GM12878 (cell line): Measurements from ENCODE around the gene MTRR. TPM values are rescaled to one million over a fixed set of nuclear protein-coding genes. Genes with fewer than 3 reads are reported as not detected.

Experiments used
- ATAC-seq: fragments of 200-7000 bp; cut with Tn5 transposase; 3 replicates; pipeline ENCODE4 v1.9.1; 2020; ENCODE audit warnings: mild to moderate bottlenecking, moderate library complexity
- BruUV-seq: library from RNA; stranded (reverse); fragments of 400-500 nt; replicated peaks from 2 replicates; lab custom pipeline; 2021; lab: Mats Ljungman, UMichigan
- CTCF ChIA-PET: fragments of 300-600 bp; sonication (Branson Sonifier 250); formaldehyde crosslinking; extraction: SDS; loops from one replicate; lab custom pipeline; 2021; ENCODE audit warnings: inconsistent platforms; lab: Yijun Ruan, JAX
- POLR2A ChIA-PET: fragments of 350-600 bp; formaldehyde crosslinking; extraction: SDS; loops from one replicate; lab custom pipeline; 2021; ENCODE audit warnings: inconsistent platforms; lab: Charles Lee
- RAD21 ChIA-PET: fragments of 300-600 bp; sonication (Branson Sonifier 250); formaldehyde crosslinking; loops from one replicate; lab custom pipeline; 2023; ENCODE audit warnings: antibody characterized with exemption; ENCODE audit not compliant: unreplicated experiment; lab: Charles Lee
- SMC1A ChIA-PET: fragments of 300-600 bp; sonication (Branson Sonifier 250); formaldehyde crosslinking; loops from one replicate; lab custom pipeline; 2023; ENCODE audit not compliant: unreplicated experiment, uncharacterized antibody; lab: Charles Lee
- DNase-seq: peaks from one replicate; pipeline ENCODE4 v3.0.0-alpha.2; 2011; ENCODE audit warnings: low read depth, low spot score
- FAIRE-seq: peaks from 3 replicates; lab custom pipeline; 2011; peaks lifted over from hg19 to GRCh38; lab: Jason Lieb, UNC
- H2AFZ ChIP-seq: 2 replicates; pipeline ENCODE4 v1.6.0; 2011; ENCODE audit warnings: low read depth, low read length, control low read depth; ENCODE audit not compliant: control insufficient read depth
- H3K27ac ChIP-seq: 2 replicates; pipeline ENCODE4 v1.5.1; 2011; ENCODE audit warnings: control low read depth; ENCODE audit not compliant: control insufficient read depth, insufficient read depth
- H3K27me3 ChIP-seq, 2 experiments: replicated peaks in 1 of 2; 2 replicates each; pipeline versions ENCODE4 v1.6.0 to v1.6.1; 2011; ENCODE audit warnings: low read length in 1 of 2; ENCODE audit not compliant: control insufficient read depth in 2 of 2, insufficient read depth in 2 of 2
- H3K36me3 ChIP-seq, 2 experiments: 2 replicates each; pipeline ENCODE4 v1.5.1; 2011; ENCODE audit warnings: low read length in 1 of 2; ENCODE audit not compliant: control insufficient read depth in 2 of 2, insufficient read depth in 2 of 2
- H3K4me1 ChIP-seq: 2 replicates; pipeline ENCODE4 v1.6.1; 2011; ENCODE audit warnings: mild to moderate bottlenecking, low read length, moderate library complexity, mixed read lengths; ENCODE audit not compliant: control insufficient read depth, insufficient read depth
- H3K4me2 ChIP-seq: 2 replicates; pipeline ENCODE4 v1.6.0; 2011; ENCODE audit warnings: control low read depth; ENCODE audit not compliant: control insufficient read depth, insufficient read depth
- H3K4me3 ChIP-seq: fragments of 200-600 bp; sonication (generic); 2 replicates; pipeline ENCODE4 v1.5.1; 2016
- H3K79me2 ChIP-seq: 2 replicates; pipeline ENCODE4 v1.6.0; 2011; ENCODE audit warnings: low read length; ENCODE audit not compliant: control insufficient read depth, insufficient read depth
- H3K9ac ChIP-seq: 2 replicates; pipeline ENCODE4 v1.8.0; 2011; ENCODE audit warnings: low read length, control low read depth, mixed read lengths; ENCODE audit not compliant: control insufficient read depth, insufficient read depth
- H3K9me3 ChIP-seq: replicated peaks from 3 replicates; pipeline ENCODE4 v1.5.1; 2011; ENCODE audit warnings: mild to moderate bottlenecking, low read length; ENCODE audit not compliant: control insufficient read depth, insufficient read depth
- H4K20me1 ChIP-seq: 2 replicates; pipeline ENCODE4 v1.6.0; 2011; ENCODE audit not compliant: control insufficient read depth, insufficient read depth
- ATF7 ChIP-seq: fragments of 450-650 bp; IDR thresholded peaks from 2 replicates; pipeline ENCODE4 v1.6.1; 2016; ENCODE audit warnings: low read depth, mild to moderate bottlenecking
- BCL11A ChIP-seq: IDR thresholded peaks from 2 replicates; pipeline ENCODE4 v1.6.1; 2011; ENCODE audit warnings: low read depth, low read length
- BHLHE40 ChIP-seq, 2 experiments: fragments of 450-650 bp in 1 of 2; IDR thresholded peaks; 2 replicates each; pipeline ENCODE4 v1.6.1; 2011 to 2017; ENCODE audit warnings: low read depth in 2 of 2, borderline replicate concordance in 1 of 2, improper control_type of control experiment in 1 of 2, low read length in 1 of 2, mild to moderate bottlenecking in 1 of 2
- MLLT1 ChIP-seq: fragments of 450-650 bp; IDR thresholded peaks from 2 replicates; pipeline ENCODE4 v1.6.1; 2016; ENCODE audit warnings: mild to moderate bottlenecking
- NFYB ChIP-seq: IDR thresholded peaks from 2 replicates; pipeline ENCODE4 v1.6.1; 2011; ENCODE audit warnings: low read depth, mild to moderate bottlenecking, low read length, improper control_type of control experiment, moderate library complexity; ENCODE audit not compliant: insufficient read depth
- POLR2A ChIP-seq: IDR thresholded peaks from 2 replicates; pipeline ENCODE4 v1.6.1; 2011; ENCODE audit warnings: low read depth, mild to moderate bottlenecking, low read length
- RAD51 ChIP-seq: fragments of 450-650 bp; IDR thresholded peaks from 2 replicates; pipeline ENCODE4 v1.6.1; 2016; ENCODE audit warnings: moderate library complexity, mild to moderate bottlenecking, inconsistent platforms
- RBBP5 ChIP-seq: fragments of 200-600 bp; sonication (generic); conservative IDR thresholded peaks from 2 replicates; pipeline ENCODE4 v1.6.1; 2016
- SPI1 ChIP-seq: IDR thresholded peaks from 2 replicates; pipeline ENCODE4 v1.6.1; 2011; ENCODE audit warnings: low read depth, mild to moderate bottlenecking, low read length, moderate library complexity, borderline replicate concordance; ENCODE audit not compliant: insufficient read depth
- WGBS: methylation state at CpG from one replicate; pipeline ENCODE4 v1.1.6; 2016; ENCODE audit warnings: low lambda C conversion rate; ENCODE audit not compliant: insufficient replicate concordance, insufficient coverage; ENCODE audit errors: missing lambda C conversion rate; 5-methylcytosine and 5-hydroxymethylcytosine counted together
- in situ Hi-C: fragments of 300-500 bp; cut with MboI; formaldehyde crosslinking; loops from 9 replicates; pipeline ENCODE4 v1.14.3; 2018; ENCODE audit warnings: mixed read lengths
- intact Hi-C: fragments of 100-400 bp; cut with micrococcal nuclease; formaldehyde crosslinking; loops from one replicate; pipeline ENCODE4 v1.14.2; 2022; ENCODE audit not compliant: unreplicated experiment
- polyA plus RNA-seq, 11 experiments: library from polyadenylated mRNA; depleted of rRNA in 4 of 11; unstranded in 6 of 11; stranded (reverse) in 5 of 11; fragments of >200 nt; fragmentation: Nextera tagmentation in 4 of 11; fragmentation: Illumina TruSeq in 1 of 11; extraction: Ambion mirVana in 4 of 11; extraction: Trizol in 1 of 11; gene quantifications; 1 replicate in 1 of 11; 2 replicates in 10 of 11; pipeline versions ENCODE4 v1.2.1 to v1.2.3, GENCODE V29; 2011 to 2016; ENCODE audit warnings: inconsistent platforms in 2 of 11, missing spikeins in 2 of 11, low read depth in 1 of 11
- total RNA-seq, 4 experiments: library from RNA; depleted of rRNA in 3 of 4; stranded (reverse); fragments of >200 nt in 3 of 4; fragmentation: Illumina TruSeq in 1 of 4; extraction: Trizol in 1 of 4; gene quantifications; 2 replicates each; pipeline versions ENCODE4 v1.2.1 to v1.2.3, GENCODE V29; 2013 to 2021

The MTRR gene
- total and polyA plus RNA-seq, 10 of the 15 experiments (the other 5 are each of a cell fraction or from before 2014, with no cell fraction given): 13.8 to 76.9 (median 38.0) TPM

DNA sequence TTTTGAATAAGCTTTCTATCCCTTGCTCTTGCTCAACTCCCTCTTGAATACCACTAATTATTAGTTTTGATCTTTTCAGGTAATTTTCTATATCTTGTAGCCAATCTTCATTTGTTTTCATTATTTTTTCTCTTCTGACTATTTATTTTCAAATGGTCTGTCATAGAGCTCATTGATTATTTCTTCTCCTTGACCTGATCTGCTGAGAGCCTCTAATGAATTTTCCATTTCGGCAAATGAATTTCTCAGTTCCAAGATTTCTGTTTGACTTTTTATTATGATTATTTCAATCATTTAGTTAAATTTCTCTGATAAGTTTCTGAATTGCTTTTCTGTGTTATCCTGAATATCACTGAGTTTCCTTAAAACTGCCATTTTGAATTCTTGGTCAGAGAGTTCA, 39.4 kb downstream of the MTRR start:
- peaks cover 2% of the 10 kb centered on the region for H3K9me3 ChIP-seq
- no peak overlapping the region for H3K4me3 ChIP-seq
- DNase-seq (no peak), ATAC-seq (no peak), FAIRE-seq (no peak)
- no peaks in the 10 kb centered on the region for H3K27me3 ChIP-seq
- ChIA-PET SMC1A (interaction anchor here (1.3 kb wide), 1 partner anchor 21 kb away, joined by 4 read pairs; no protein-coding TSS in a partner anchor), RAD21 (interaction anchor here (0.6 kb wide), 1 partner anchor 17 kb away, joined by 4 read pairs; no protein-coding TSS in a partner anchor), POLR2A (no interaction called here), CTCF (interaction anchor here (0.8 kb wide), 1 partner anchor 21 kb away, joined by 3 read pairs; no protein-coding TSS in a partner anchor)
- H3K4me1 ChIP-seq: peaks cover 5% of the 10 kb centered on the region; the same call in 1 of the 2 replicates
- no peaks in the 10 kb centered on the region for H4K20me1 ChIP-seq
- no peak overlapping the region for H3K9ac ChIP-seq
- in situ Hi-C loops: loop anchor here (25.0 kb wide), 1 partner anchor 1629 kb away; the partner anchor contains the start of gene SEMA5A
- no peak overlapping the region for H3K4me2 ChIP-seq
- H3K36me3 ChIP-seq: 0 out of 4 replicates have a peak, but pooled peaks cover 0 to 2% of the 10 kb centered on the region in 2 experiments
- no peak for TF ChIP-seq BCL11A
- TF ChIP-seq NFYB: no peak
- no peak for TF ChIP-seq POLR2A
- H2AFZ ChIP-seq: no peak overlapping the region
- BruUV-seq: no TSS peak
- WGBS: 96% methylated on average over 1 of the region's 1 CpG
- intact Hi-C loops: no loop called here
- no peak overlapping the region for H3K27ac ChIP-seq
- H3K79me2 ChIP-seq: no peaks in the 10 kb centered on the region

GRCh38 chr5:7910738-7911428, 41.9 kb downstream of the MTRR start:
- Histone ChIP-seq H4K20me1 (no peaks in the 10 kb centered on the region), H3K9me3 (peaks cover 2% of the 10 kb centered on the region), H3K36me3 (no peaks in the 10 kb centered on the region), H3K9ac (no peak overlapping the region), H2AFZ (no peak overlapping the region; the same call in 1 of the 2 replicates), H3K79me2 (no peaks in the 10 kb centered on the region), H3K4me3 (0 out of 2 replicates have a peak overlapping the region, but pooled peaks have one; percentile 12), H3K27ac (peak overlapping the region; percentile 75), H3K4me2 (peak overlapping the region; percentile 34; the same call in 1 of the 2 replicates), H3K27me3 (no peaks in the 10 kb centered on the region), H3K4me1 (peaks cover 5% of the 10 kb centered on the region; the same call in 1 of the 2 replicates)
- intact Hi-C loops: no loop called here
- ChIA-PET POLR2A (no interaction called here), RAD21 (interaction anchor here (1.0 to 2.9 kb wide), 5 partner anchors 14 to 40 kb away, joined by 3 to 11 read pairs (median 3); no protein-coding TSS in a partner anchor), SMC1A (interaction anchor here (0.8 to 1.9 kb wide), 5 partner anchors 13 to 32 kb away, joined by 3 to 5 read pairs (median 4); no protein-coding TSS in a partner anchor), CTCF (interaction anchor here (0.9 to 1.6 kb wide), 6 partner anchors 9 to 33 kb away, joined by 3 to 9 read pairs (median 4); no protein-coding TSS in a partner anchor)
- no peak for DNase-seq
- in situ Hi-C loops: loop anchor here (25.0 kb wide), 1 partner anchor 1626 kb away; the partner anchor contains the start of gene SEMA5A
- no TSS peak for BruUV-seq
- ATAC-seq: peak; percentile 85
- no peak for FAIRE-seq
- 63% methylated on average over 2 of the region's 2 CpGs for WGBS
- peak; percentile 27; the same call in 1 of the 2 replicates for TF ChIP-seq ATF7
- TF ChIP-seq MLLT1: 0 out of 2 replicates have a peak, but pooled peaks have one; percentile 34
- no peak for TF ChIP-seq RBBP5
- TF ChIP-seq BHLHE40 (IDR thresholded peaks at IDR 0.05; ENCODE audit: borderline replicate concordance in 1 of 2, low read depth in 2 of 2, low read length in 1 of 2): peak; percentile 41 to 66; a peak in 2 of 4 replicates
- peak; percentile 72 for TF ChIP-seq SPI1
- peak; percentile 57 for TF ChIP-seq RAD51
